NCI-H2171 (cell line): Measurements from ENCODE around the gene NOXA1.
"Not testable (repeated sequence)": the region's sequence is repeated elsewhere in the genome, so short reads cannot be mapped to it uniquely, and the experiment has no call there.

Source experiments
- DNase-seq: peaks from one replicate; lab custom pipeline; 2025; lab: John Stamatoyannopoulos, UW

Gene NOXA1

DNA sequence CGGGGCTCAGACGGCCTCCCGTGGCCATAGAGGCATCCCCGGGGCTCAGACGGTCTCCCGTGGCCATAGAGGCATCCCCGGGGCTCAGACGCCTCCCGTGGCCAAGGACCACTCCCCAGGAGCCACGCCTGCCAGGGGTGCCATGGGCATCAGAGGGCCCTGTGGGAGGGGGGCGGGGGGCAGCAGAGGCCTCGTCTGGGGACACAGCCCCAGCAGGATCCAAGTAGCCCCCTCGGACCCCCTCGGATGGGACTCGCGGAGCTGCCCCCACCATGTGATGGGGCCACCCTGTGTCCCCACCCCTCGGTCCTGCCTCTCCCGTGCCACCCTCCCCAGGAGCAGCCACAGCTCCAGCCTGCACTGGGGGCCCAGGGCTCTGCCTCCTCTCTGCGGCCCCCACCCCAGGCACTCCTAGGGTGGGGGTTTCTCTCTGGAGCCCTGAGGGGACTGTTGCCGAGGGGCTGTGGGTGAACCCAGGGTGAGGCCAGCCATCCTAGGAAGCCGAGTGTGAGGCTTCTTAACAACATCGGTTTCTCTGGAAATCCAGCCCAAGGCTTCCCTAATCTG is 15.5 kb downstream of the NOXA1 start:
- no peak for DNase-seq

GRCh38 chr9:137439158-137439714 is 16.0 kb downstream of the NOXA1 start:
- no peak for DNase-seq

GRCh38 chr9:137441289-137441934 is 18.2 kb downstream of the NOXA1 start, which contains the start of gene ENTPD8:
Gene ENTPD8, minus strand, starts transcription at chr9:137441357. Its CDS starts 3,072 bp downstream, at chr9:137438285.
- DNase-seq: peak; percentile 22

DNA sequence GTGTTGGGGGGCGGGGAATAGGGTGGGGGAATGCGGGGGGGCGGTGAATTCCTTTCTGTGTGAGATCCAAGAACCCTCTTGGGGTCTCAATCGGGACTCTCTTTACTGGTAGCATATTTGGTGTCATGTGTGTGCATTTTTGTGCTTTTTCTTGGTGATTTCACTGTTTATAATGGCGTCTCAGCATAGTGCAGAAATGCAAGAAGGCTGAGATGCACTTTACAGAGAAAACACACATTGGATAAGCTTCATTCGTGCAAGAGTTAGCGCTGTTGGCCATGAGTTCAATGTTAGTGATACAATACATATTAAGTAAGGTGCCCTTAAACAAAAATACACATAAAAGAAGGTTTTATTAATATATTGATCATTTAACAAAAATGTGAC is 18.7 kb downstream of the NOXA1 start:
- no peak for DNase-seq

DNA sequence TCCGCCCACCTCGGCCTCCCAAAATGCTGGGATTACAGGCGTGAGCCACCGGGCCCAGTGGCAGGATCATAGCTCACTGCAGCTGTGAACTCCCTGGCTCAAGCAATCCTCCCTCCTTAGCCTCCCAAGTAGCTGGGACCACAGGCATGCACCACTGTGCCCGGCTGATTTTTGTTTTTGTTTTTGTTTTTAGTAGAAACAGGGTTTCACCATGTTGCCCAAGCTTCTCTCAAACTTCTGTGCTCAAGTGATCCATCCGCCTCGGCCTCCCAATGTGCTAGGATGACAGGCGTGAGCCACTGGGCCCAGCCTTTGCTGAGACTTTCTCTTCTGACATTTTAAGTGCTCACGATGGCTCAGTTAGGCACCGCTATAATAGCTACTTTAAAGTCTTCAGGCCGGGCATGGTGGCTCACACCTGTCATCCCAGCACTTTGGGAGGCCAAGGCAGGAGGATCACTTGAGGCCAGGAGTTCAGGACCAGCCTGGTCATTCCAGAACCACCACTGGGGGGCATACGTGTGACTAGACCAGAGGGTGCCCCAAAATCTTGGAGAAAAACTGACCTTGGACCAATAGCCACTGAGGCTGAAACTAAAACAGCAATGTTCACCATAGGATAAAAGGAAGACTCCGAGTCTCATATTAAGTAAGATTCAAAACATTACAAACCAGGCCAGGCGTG is 21.1 kb downstream of the NOXA1 start:
- no peak for DNase-seq

DNA sequence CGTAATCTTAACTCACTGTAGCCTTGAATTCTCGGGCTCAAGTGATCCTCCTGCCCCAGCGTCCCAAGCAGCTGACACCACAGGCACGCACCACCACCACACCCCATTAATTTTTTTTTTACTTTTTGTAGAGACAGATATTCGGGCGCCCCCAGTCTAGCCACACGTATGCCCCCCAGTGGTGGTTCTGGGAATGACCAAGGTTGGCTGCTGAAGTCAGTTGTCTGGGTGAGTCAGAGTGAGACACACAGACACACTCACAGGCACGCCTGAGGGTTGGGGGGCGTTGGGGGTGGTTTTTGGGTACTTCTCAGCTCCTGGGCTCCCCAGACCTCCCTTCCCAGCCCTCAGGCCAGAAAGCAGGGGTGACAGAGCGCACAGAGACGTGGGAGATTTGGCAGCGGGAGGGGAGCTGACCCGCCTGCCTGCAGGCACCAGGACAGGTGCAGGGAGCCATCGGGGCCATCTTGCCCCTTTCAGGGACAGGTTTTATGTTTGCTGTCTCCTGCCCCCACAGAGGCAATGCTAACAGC is 22.1 kb downstream of the NOXA1 start:
- DNase-seq: peak; percentile 58

- peak; percentile 51 for DNase-seq
Measured at GRCh38 chr9:137445930-137446431, 22.8 kb downstream of the NOXA1 start.

- no peak for DNase-seq
Measured at GRCh38 chr9:137446851-137447471, 23.8 kb downstream of the NOXA1 start.

- no peak for DNase-seq
Measured at GRCh38 chr9:137447722-137448601, 24.8 kb downstream of the NOXA1 start.

DNA sequence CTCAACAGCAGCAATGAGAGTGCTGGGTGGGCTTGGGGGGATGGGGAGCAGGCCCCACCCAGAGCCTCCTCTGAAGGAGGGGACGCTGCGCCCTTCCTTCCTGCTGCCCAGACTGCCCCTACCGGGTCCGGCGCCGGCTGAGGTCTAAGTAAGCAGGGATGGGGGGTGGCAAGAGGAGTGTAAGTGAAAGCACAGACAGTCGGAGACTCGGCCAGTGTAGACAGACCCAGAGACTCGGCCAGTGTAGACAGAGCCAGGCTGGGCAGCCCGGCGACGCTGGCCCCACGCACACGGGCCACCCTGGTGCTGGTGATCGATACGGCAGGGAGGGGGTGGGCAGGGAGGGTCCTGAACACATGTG is 25.4 kb downstream of the NOXA1 start:
- DNase-seq: no peak

- DNase-seq: no peak
Measured at GRCh38 chr9:137449081-137449844, 26.1 kb downstream of the NOXA1 start.

DNA sequence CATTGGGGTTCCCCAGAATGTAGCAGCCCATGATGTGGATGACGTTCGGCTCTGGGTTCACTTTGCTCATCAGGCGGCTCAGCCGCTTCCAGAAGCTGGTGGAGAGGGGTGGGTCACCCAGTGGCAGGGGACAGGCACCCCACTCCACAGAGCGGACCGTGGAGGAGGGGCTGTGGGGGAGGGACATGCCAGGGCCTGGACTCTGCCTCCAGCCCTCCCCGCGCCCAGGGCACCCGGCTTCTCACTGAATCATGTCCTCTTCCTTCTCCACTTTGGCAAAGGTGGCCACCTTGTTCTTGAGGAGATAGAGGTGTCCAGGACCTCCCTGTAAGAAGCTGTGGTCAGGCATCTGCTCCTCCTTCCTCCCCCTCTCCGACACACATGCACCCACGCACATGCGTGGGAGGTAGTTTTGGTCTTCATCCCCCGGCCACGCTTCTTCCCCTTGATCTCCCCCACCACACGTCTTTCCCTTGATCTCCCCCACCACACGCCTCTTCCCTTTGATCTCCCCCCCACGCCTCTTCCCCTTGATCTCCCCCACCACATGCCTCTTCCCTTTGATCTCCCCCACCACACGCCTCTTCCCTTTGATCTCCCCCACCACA is 26.8 kb downstream of the NOXA1 start:
- no peak for DNase-seq

- not testable (repeated sequence) for DNase-seq
Measured at GRCh38 chr9:137450539-137451222, 27.5 kb downstream of the NOXA1 start.

DNA sequence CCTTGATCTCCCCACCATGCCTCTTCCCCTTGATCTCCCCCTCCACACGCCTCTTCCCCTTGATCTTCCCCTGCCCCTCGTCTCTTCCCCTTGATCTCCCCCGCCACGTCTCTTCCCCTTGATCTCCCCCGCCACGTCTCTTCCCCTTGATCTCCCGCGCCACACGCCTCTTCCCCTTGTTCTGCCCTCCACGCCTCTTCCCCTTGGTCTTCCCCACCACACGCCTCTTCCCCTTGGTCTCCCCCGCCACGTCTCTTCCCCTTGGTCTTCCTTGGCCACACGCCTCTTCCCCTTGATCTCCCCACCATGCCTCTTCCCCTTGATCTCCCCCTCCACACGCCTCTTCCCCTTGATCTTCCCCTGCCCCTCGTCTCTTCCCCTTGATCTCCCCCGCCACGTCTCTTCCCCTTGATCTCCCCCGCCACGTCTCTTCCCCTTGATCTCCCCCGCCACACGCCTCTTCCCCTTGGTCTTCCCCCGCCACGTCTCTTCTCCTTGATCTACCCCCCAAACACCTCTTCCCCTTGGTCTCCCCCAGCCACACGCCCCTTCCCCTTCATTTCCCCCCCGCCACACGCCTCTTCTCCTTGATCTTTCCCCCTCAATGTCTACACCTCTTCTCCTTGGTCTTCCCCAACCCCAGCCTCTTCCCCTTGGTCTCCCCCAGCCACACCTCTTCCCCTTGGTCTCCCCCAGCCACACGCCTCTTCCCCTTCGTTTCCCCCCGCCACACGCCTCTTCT is 28.2 kb downstream of the NOXA1 start:
- not testable (repeated sequence) for DNase-seq

DNA sequence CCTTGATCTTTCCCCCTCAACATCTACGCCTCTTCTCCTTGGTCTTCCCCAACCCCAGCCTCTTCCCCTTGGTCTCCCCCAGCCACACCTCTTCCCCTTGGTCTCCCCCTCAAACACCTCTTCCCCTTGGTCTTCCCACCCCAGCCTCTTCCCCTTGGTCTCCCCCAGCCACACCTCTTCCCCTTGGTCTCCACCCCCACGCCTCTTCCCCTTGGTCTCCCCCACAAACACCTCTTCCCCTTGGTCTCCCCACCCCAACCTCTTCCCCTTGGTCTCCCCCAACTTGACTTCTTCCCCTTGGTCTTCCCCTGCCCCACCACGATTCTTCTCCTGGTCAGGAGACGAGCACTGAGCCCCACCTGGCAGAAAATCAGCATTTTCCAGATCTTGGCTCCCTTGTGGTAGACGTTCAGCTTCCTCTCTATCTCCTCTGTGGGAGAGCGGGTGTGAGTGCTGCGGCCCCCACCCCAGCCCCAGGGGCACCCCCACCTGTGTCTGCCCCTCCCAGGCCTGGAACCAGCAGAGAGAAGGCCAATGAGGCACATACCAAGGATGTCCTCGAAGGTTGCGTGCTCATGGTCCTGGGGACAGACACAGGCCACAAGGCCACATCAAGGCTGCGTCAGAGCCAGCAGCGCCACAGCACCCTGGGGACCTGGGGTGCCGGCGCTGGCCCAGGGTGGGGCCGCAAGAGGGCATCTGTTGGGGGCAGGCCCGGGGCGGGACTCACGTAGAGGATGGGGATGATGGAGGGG is 29.0 kb downstream of the NOXA1 start:
- no peak for DNase-seq

DNA sequence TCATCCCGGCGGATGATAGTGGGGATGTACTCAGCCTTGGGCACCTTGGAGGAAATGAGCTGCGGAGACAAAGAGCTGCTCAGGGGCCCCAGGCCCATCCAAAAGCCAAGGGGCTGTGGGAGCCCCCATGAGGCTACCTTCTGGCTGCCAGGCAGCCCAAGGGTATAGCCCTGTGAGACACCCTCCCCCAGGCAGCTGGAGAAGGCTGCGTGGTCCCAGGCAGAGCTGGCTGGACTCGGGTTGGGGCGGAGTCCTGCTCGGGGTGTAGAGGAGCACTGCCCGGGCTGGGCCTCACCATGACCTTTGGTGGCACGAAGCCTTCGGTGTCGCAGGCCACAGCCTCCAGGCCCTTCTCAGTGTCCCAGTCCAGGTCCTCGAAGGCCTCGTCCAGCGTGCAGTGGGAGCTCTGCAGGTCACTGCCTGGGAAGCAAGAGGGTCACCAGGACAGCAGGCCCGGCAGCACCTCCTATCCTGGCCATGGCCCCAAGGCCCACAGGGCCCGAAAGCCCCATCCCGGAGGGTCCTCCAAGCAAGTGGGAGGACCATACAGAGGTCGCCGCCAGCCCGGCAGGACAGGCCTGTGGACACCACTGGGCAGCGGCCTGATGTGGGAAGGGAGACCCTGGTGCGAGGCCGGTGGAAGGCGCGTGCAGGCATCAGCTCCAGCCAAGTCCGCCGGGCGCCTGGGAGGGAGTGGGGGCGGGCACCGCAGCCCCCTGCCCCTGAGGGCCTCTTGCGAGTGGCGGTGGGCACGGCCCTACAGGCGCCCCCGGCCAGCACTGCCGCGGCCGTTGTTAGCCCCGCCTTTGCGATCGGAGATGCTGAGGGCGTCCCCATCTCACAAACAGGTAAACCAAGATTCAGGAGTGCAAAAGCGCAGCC is 29.8 kb downstream of the NOXA1 start:
- no peak for DNase-seq

GRCh38 chr9:137453643-137454081 is 30.5 kb downstream of the NOXA1 start:
- no peak for DNase-seq
